ENCODE measurements around the gene SNCG. TPM values are rescaled to one million over a fixed set of nuclear protein-coding genes. Genes with fewer than 3 reads are reported as not detected.

The SNCG gene
- 20.1 TPM for total RNA-seq

GRCh38 chr10:86958116-86958900 is at the start of gene SNCG:
SNCG (plus strand) TSS chr10:86958599; CDS start chr10:86958698, 99 bp downstream.

GRCh38 chr10:86957471-86958115 is 806 bp upstream of the SNCG start, which contains the start of gene MMRN2:
MMRN2 (minus strand) TSS chr10:86957615; CDS start chr10:86957541, 74 bp downstream.

GRCh38 chr10:86968271-86968993 is 10.0 kb downstream of the SNCG start, which contains the start of gene ADIRF:
ADIRF (plus strand) TSS chr10:86968482; CDS start chr10:86968545, 63 bp downstream.

Small RNA genes within 50 kb of the gene (small RNA-seq; reads per million reads assigned to genes)
- not detected for gene BMS1P3 (ENCODE audit: low replicate concordance)

Other genes with a start within 250 kb of the SNCG start
- gene BMPR1A, start 202.0 kb upstream of the SNCG start, total RNA-seq: 53.4 TPM
- gene MMRN2, start 984 bp upstream of the SNCG start, total RNA-seq: 40.6 TPM
- gene ADIRF, start 9.9 kb downstream of the SNCG start, total RNA-seq: 46.2 TPM
- not detected for gene FAM25A, start 61.7 kb downstream of the SNCG start, total RNA-seq
- gene GLUD1, start 136.2 kb downstream of the SNCG start, total RNA-seq: 121 TPM
- 30.8 TPM for gene SHLD2, start 136.6 kb downstream of the SNCG start, total RNA-seq